Measurements from ENCODE around the gene POC1B. TPM values are rescaled to one million over a fixed set of nuclear protein-coding genes. Genes with fewer than 3 reads are reported as not detected.
"Not testable (repeated sequence)": the region's sequence is repeated elsewhere in the genome, so short reads cannot be mapped to it uniquely, and the experiment has no call there.

The POC1B gene
- total RNA-seq, 4 donors from 2014 or later: 22.7 to 38.7 (median 25.1) TPM

GRCh38 chr12:89461190-89461589 is 64.7 kb downstream of the POC1B start:
- 29 to 31% methylated on average over 4 of the region's 4 CpGs for WGBS, 2 donors
- Histone ChIP-seq H3K27ac (peak overlapping the region in 2 of 4 donors; percentile 32 to 64), H3K36me3 (no peaks in the 10 kb centered on the region), H3K27me3 (no peaks in the 10 kb centered on the region), H3K4me1 (peaks cover 0 to 22% (median 3%) of the 10 kb centered on the region in 4 donors), H3K9me3 (no peaks in the 10 kb centered on the region), H3K4me3 (peak overlapping the region in 1 of 4 donors; percentile 28)
- no peak for DNase-seq (ENCODE audit: low spot score in 2 of 2)
- TF ChIP-seq CTCF (IDR thresholded peaks at IDR 0.05): no peak
- no peak for TF ChIP-seq POLR2A (IDR thresholded peaks at IDR 0.05)
- TF ChIP-seq EP300 (IDR thresholded peaks at IDR 0.05): no peak

- H3K27me3 ChIP-seq; H3K4me3 ChIP-seq; H3K9me3 ChIP-seq; H3K27ac ChIP-seq; DNase-seq (ENCODE audit: low spot score in 2 of 2); H3K36me3 ChIP-seq: not testable (repeated sequence)
- H3K4me1 ChIP-seq: peaks cover 0 to 19% (median 3%) of the 10 kb centered on the region in 4 donors
- WGBS, 2 donors: 34 to 47% methylated on average over 4 of the region's 4 CpGs
Measured at GRCh38 chr12:89459279-89459678, 66.6 kb downstream of the POC1B start.

GRCh38 chr12:89456565-89456964 is 69.3 kb downstream of the POC1B start:
- WGBS, 2 donors: 81 to 89% methylated on average over 1 of the region's 1 CpG

DNA sequence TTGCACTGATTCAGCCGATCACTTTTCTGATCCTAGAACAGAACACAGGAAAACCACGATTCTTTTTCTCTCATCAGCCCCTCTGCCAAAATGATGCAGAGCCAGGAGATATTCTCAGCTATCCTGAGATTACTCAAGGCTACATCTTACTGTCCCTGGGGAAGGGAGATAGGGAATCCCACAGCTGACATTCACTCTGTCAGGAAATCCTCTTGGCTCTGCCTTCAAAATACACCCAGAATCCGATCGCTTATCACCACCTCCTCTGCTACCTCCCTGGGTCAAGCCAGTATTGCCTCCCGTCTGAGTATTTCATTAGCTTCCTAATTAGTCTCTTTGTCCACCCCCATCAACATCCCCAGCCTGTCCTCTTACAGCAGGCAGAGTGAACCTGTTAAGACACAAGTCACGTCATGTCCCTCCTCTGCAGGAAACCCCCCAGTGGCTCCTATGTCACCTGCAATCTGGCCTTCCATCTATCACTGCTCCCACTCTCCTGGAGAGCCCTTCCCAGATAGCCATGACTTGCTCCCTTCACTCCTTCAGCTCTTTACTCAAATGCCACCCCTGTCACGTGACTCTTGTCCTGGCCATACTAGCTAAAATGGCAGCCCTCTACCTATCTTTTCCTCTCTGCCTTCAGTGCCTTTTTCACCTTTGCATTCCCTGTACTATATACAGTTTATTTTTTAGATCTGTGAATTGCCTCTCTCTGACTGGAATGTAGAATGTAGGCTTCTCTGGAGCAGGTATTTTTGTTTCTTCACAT is 71.6 kb downstream of the POC1B start:
- no peaks in the 10 kb centered on the region for H3K27me3 ChIP-seq
- H3K4me3 ChIP-seq: no peak overlapping the region
- H3K9me3 ChIP-seq: no peaks in the 10 kb centered on the region
- peak overlapping the region in 3 of 4 donors; percentile 4 to 35 (median 14) for H3K27ac ChIP-seq
- no peaks in the 10 kb centered on the region for H3K36me3 ChIP-seq
- no peak for DNase-seq (ENCODE audit: low spot score in 2 of 2)
- H3K4me1 ChIP-seq: peaks cover 0 to 39% (median 14%) of the 10 kb centered on the region in 4 donors
- TF ChIP-seq EP300 (IDR thresholded peaks at IDR 0.05) (no peak), CTCF (IDR thresholded peaks at IDR 0.05) (no peak), POLR2A (IDR thresholded peaks at IDR 0.05) (no peak)
- 66 to 72% methylated on average over 7 of the region's 7 CpGs for WGBS, 2 donors

More at GRCh38 chr12:89456565-89456964, 69.3 kb downstream of the POC1B start:
- Histone ChIP-seq H3K36me3 (no peaks in the 10 kb centered on the region), H3K4me1 (peaks cover 0 to 38% (median 13%) of the 10 kb centered on the region in 4 donors), H3K9me3 (no peaks in the 10 kb centered on the region), H3K4me3 (no peak overlapping the region), H3K27me3 (no peaks in the 10 kb centered on the region), H3K27ac (no peak overlapping the region)
- no peak for TF ChIP-seq CTCF (IDR thresholded peaks at IDR 0.05)
- no peak for TF ChIP-seq EP300 (IDR thresholded peaks at IDR 0.05)
- no peak for TF ChIP-seq POLR2A (IDR thresholded peaks at IDR 0.05)
- no peak for DNase-seq (ENCODE audit: low spot score in 2 of 2)

DNA sequence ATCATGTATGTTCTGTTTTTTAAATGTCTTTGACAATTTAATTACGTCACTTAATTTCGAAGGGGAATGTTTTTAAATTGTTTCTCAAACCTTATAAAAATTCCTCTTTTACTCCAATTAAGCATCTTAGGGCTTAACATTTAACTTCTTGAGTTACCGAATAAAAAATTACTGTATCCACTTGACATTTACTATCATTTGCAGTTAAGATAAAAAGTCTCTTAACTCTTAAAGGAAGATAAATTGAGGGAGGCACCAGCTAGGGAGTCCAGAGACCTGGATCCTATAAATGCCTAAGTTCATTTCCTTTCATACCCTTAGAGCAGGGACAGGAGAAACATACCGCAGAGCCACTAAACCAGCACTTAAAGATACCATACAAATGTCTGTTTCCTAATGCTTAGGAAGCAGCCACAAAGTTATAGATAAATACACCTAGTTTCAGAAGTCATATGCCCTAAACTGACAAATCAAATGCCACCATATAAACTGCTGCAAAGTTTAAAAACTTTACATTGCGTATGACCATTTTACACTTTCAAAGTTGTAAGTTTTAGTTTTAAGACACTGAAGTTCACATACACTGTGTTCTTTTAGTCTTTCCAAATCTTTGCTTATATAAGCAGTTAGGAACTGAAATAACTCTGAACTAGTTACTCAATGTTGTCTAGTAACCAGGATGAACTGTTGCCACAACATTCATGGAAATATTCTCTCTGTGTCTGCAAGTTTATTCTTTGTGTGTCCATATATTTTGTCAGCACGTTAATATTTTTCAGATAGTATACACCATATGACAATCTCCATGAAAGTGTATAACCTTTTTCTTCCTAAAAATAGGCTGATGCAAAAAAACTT is 72.5 kb downstream of the POC1B start:
- DNase-seq (ENCODE audit: low spot score in 2 of 2): no peak
- TF ChIP-seq EP300 (IDR thresholded peaks at IDR 0.05) (peak in 1 of 2 donors; percentile 33), CTCF (IDR thresholded peaks at IDR 0.05) (no peak)
- Histone ChIP-seq H3K27ac (peak overlapping the region in 3 of 4 donors; percentile 23 to 62 (median 27)), H3K4me1 (peaks cover 0 to 39% (median 14%) of the 10 kb centered on the region in 4 donors), H3K36me3 (no peaks in the 10 kb centered on the region), H3K9me3 (no peaks in the 10 kb centered on the region), H3K4me3 (no peak overlapping the region), H3K27me3 (no peaks in the 10 kb centered on the region)
- 61 to 62% methylated on average over 6 of the region's 6 CpGs for WGBS, 2 donors
